ENCODE data around the gene NIM1K. TPM values are rescaled to one million over a fixed set of nuclear protein-coding genes. Genes with fewer than 3 reads are reported as not detected.

NIM1K gene
- polyA plus RNA-seq, 1 of the 3 experiments (the other 2 are of a cell fraction) = 0.16 TPM

DNA sequence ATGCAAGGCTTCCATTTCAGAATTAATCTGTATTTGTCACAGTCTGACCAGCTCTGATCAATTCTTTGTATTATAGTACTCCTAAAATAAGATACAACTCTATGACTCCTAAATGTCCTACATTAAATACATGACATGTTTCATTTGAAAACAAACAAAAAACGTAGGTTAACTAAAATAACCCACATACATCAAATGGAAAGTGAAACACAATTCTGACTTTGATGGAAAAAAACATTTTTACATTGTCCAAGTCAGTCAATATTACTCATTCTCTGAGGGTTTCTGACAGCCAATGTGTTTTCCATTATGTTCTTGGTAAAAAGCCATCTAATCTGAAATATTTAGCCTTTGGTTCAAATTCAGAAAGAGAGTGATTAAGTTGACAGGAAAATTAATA lies 112.5 kb downstream of the NIM1K start:
- POLR2A ChIA-PET = no interaction called here

More for the DNA sequence above, 112.5 kb downstream of the NIM1K start:
- Histone ChIP-seq H3F3A (replicated peaks; ENCODE audit: insufficient read depth) (peaks cover 5% of the 10 kb centered on the region), H3K4me1 (ENCODE audit: control insufficient read depth in 1 of 2, insufficient read depth in 2 of 2, low read depth in 1 of 2, low read length in 1 of 2) (peaks cover 0 to 21% of the 10 kb centered on the region in 2 experiments; a peak in 3 of 4 replicates), H3K79me2 (ENCODE audit: insufficient read depth) (peaks cover 44% of the 10 kb centered on the region; the same call in 1 of the 2 replicates), H3K27ac (ENCODE audit: low read depth in 2 of 2, low read length in 1 of 2) (no peak overlapping the region), H3K9me3 (no peaks in the 10 kb centered on the region), H3K9ac (no peak overlapping the region), H3K4me3 (ENCODE audit: low read depth in 2 of 2, low read length in 1 of 2) (no peak overlapping the region), H4K20me1 (ENCODE audit: insufficient read depth) (peaks cover 11% of the 10 kb centered on the region; the same call in 1 of the 2 replicates), H2AFZ (ENCODE audit: low read depth) (no peak overlapping the region), H3K36me3 (replicated peaks in 1 of 2; ENCODE audit: control insufficient read depth in 1 of 2, insufficient read depth in 2 of 2, low read length in 1 of 2) (no peaks in the 10 kb centered on the region), H3K9me2 (no peaks in the 10 kb centered on the region), H3K27me3 (ENCODE audit: insufficient read depth) (no peaks in the 10 kb centered on the region), H3K4me2 (no peak overlapping the region)
- TF ChIP-seq, protein P1, sequence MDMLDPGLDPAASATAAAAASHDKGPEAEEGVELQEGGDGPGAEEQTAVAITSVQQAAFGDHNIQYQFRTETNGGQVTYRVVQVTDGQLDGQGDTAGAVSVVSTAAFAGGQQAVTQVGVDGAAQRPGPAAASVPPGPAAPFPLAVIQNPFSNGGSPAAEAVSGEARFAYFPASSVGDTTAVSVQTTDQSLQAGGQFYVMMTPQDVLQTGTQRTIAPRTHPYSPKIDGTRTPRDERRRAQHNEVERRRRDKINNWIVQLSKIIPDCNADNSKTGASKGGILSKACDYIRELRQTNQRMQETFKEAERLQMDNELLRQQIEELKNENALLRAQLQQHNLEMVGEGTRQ (IDR thresholded peaks at IDR 0.05; ENCODE audit: borderline replicate concordance, low read depth, low read length) = no peak
- TF ChIP-seq ELF1 (IDR thresholded peaks at IDR 0.05) = no peak
- TF ChIP-seq POLR2AphosphoS5 (IDR thresholded peaks at IDR 0.05; ENCODE audit: low read depth, low read length) = no peak
- TF ChIP-seq, protein P2, sequence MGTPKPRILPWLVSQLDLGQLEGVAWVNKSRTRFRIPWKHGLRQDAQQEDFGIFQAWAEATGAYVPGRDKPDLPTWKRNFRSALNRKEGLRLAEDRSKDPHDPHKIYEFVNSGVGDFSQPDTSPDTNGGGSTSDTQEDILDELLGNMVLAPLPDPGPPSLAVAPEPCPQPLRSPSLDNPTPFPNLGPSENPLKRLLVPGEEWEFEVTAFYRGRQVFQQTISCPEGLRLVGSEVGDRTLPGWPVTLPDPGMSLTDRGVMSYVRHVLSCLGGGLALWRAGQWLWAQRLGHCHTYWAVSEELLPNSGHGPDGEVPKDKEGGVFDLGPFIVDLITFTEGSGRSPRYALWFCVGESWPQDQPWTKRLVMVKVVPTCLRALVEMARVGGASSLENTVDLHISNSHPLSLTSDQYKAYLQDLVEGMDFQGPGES (IDR thresholded peaks at IDR 0.05; ENCODE audit: low read depth, low read length) = no peak
- TF ChIP-seq, protein P3, sequence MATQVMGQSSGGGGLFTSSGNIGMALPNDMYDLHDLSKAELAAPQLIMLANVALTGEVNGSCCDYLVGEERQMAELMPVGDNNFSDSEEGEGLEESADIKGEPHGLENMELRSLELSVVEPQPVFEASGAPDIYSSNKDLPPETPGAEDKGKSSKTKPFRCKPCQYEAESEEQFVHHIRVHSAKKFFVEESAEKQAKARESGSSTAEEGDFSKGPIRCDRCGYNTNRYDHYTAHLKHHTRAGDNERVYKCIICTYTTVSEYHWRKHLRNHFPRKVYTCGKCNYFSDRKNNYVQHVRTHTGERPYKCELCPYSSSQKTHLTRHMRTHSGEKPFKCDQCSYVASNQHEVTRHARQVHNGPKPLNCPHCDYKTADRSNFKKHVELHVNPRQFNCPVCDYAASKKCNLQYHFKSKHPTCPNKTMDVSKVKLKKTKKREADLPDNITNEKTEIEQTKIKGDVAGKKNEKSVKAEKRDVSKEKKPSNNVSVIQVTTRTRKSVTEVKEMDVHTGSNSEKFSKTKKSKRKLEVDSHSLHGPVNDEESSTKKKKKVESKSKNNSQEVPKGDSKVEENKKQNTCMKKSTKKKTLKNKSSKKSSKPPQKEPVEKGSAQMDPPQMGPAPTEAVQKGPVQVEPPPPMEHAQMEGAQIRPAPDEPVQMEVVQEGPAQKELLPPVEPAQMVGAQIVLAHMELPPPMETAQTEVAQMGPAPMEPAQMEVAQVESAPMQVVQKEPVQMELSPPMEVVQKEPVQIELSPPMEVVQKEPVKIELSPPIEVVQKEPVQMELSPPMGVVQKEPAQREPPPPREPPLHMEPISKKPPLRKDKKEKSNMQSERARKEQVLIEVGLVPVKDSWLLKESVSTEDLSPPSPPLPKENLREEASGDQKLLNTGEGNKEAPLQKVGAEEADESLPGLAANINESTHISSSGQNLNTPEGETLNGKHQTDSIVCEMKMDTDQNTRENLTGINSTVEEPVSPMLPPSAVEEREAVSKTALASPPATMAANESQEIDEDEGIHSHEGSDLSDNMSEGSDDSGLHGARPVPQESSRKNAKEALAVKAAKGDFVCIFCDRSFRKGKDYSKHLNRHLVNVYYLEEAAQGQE (IDR thresholded peaks at IDR 0.05; ENCODE audit: low read depth, low read length) = no peak
- TF ChIP-seq TCF12 (IDR thresholded peaks at IDR 0.05) = peak; percentile 34; the same call in 1 of the 2 replicates
- TF ChIP-seq, protein P4, sequence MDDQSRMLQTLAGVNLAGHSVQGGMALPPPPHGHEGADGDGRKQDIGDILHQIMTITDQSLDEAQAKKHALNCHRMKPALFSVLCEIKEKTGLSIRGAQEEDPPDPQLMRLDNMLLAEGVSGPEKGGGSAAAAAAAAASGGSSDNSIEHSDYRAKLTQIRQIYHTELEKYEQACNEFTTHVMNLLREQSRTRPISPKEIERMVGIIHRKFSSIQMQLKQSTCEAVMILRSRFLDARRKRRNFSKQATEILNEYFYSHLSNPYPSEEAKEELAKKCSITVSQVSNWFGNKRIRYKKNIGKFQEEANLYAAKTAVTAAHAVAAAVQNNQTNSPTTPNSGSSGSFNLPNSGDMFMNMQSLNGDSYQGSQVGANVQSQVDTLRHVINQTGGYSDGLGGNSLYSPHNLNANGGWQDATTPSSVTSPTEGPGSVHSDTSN (IDR thresholded peaks at IDR 0.05) = peak; percentile 51; the same call in 1 of the 2 replicates
- DNase-seq = no peak
- WGBS (ENCODE audit: low lambda C conversion rate) = 55% methylated on average over 1 of the region's 1 CpG
- CTCF ChIA-PET = interaction anchor here (0.9 to 1.9 kb wide), 5 partner anchors 9 to 184 kb away, joined by 3 to 9 read pairs (median 3); partner anchors contain the start of gene ZNF131
